Measurements from ENCODE around the gene LOC101059915. TPM values are rescaled to one million over a fixed set of nuclear protein-coding genes. Genes with fewer than 3 reads are reported as not detected.
A peak's percentile ranks its signal among the peaks of the same experiment; 100 is the strongest.
"Not testable (repeated sequence)": the region's sequence is repeated elsewhere in the genome, so short reads cannot be mapped to it uniquely, and the experiment has no call there.

LOC101059915 gene

GRCh38 chrX:71697466-71698298 lies 30.3 kb downstream of the LOC101059915 start:
- H3K27ac ChIP-seq; H3K4me3 ChIP-seq; intact Hi-C loops (cut with DNase I); H3K27me3 ChIP-seq (ENCODE audit: low read depth); DNase-seq; H3K9me3 ChIP-seq; H3K4me1 ChIP-seq; H3K36me3 ChIP-seq: not testable (repeated sequence)
- ATAC-seq, result peak; percentile 42 to 61

- H3K27me3 ChIP-seq (ENCODE audit: low read depth); intact Hi-C loops (cut with DNase I); H3K4me1 ChIP-seq; H3K27ac ChIP-seq; DNase-seq; H3K9me3 ChIP-seq; H3K4me3 ChIP-seq; H3K36me3 ChIP-seq: not testable (repeated sequence)
- ATAC-seq, result peak; percentile 70 to 76
These were observed 31.1 kb downstream of the LOC101059915 start for GRCh38 chrX:71698299-71699022.

GRCh38 chrX:71699023-71699344 lies 31.6 kb downstream of the LOC101059915 start:
- H3K27ac ChIP-seq; H3K4me3 ChIP-seq; intact Hi-C loops (cut with DNase I); H3K27me3 ChIP-seq (ENCODE audit: low read depth); H3K4me1 ChIP-seq; H3K36me3 ChIP-seq; H3K9me3 ChIP-seq; DNase-seq: not testable (repeated sequence)
- peak; percentile 29 for ATAC-seq

GRCh38 chrX:71702853-71703252 lies 35.5 kb downstream of the LOC101059915 start:
- H3K4me1 ChIP-seq; H3K27ac ChIP-seq; H3K9me3 ChIP-seq; H3K27me3 ChIP-seq (ENCODE audit: low read depth); intact Hi-C loops (cut with DNase I); H3K36me3 ChIP-seq; H3K4me3 ChIP-seq; DNase-seq: not testable (repeated sequence)
- peak in 1 of 2 donors; percentile 51 for ATAC-seq

GRCh38 chrX:71714064-71714463 lies 46.7 kb downstream of the LOC101059915 start:
- H3K36me3 ChIP-seq; H3K27ac ChIP-seq; H3K27me3 ChIP-seq (ENCODE audit: low read depth); ATAC-seq; H3K4me3 ChIP-seq; intact Hi-C loops (cut with DNase I); H3K9me3 ChIP-seq; H3K4me1 ChIP-seq; DNase-seq: not testable (repeated sequence)

- peak in 1 of 2 donors; percentile 34 for ATAC-seq
These were observed 48.2 kb downstream of the LOC101059915 start for GRCh38 chrX:71715551-71715950.

GRCh38 chrX:71716323-71716722 lies 49.0 kb downstream of the LOC101059915 start:
- H3K27ac ChIP-seq; DNase-seq; H3K4me1 ChIP-seq; H3K36me3 ChIP-seq; H3K4me3 ChIP-seq; intact Hi-C loops (cut with DNase I); ATAC-seq; H3K9me3 ChIP-seq; H3K27me3 ChIP-seq (ENCODE audit: low read depth): not testable (repeated sequence)

More at GRCh38 chrX:71715551-71715950, 48.2 kb downstream of the LOC101059915 start:
- H3K27me3 ChIP-seq (ENCODE audit: low read depth); H3K9me3 ChIP-seq; H3K36me3 ChIP-seq; H3K27ac ChIP-seq; DNase-seq; intact Hi-C loops (cut with DNase I); H3K4me1 ChIP-seq; H3K4me3 ChIP-seq: not testable (repeated sequence)

GRCh38 chrX:71718185-71718584 lies 50.8 kb downstream of the LOC101059915 start, which contains the start of gene CXorf49:
Gene CXorf49 (minus strand): TSS chrX:71718285. CDS start chrX:71718151, 134 bp downstream.
- ATAC-seq; intact Hi-C loops (cut with DNase I); H3K4me3 ChIP-seq; H3K9me3 ChIP-seq; DNase-seq; H3K27me3 ChIP-seq (ENCODE audit: low read depth); H3K36me3 ChIP-seq; H3K4me1 ChIP-seq; H3K27ac ChIP-seq: not testable (repeated sequence)

GRCh38 chrX:71719195-71719594 lies 51.8 kb downstream of the LOC101059915 start:
- intact Hi-C loops (cut with DNase I); ATAC-seq: not testable (repeated sequence)
- DNase-seq, result peak; percentile 19

GRCh38 chrX:71720289-71720886 lies 53.0 kb downstream of the LOC101059915 start:
- ATAC-seq; intact Hi-C loops (cut with DNase I); H3K27me3 ChIP-seq (ENCODE audit: low read depth): not testable (repeated sequence)

More at GRCh38 chrX:71719195-71719594, 51.8 kb downstream of the LOC101059915 start:
- not testable (repeated sequence) for H3K36me3 ChIP-seq; H3K27ac ChIP-seq; H3K4me3 ChIP-seq; H3K27me3 ChIP-seq (ENCODE audit: low read depth); H3K9me3 ChIP-seq; H3K4me1 ChIP-seq

More at GRCh38 chrX:71720289-71720886, 53.0 kb downstream of the LOC101059915 start:
- not testable (repeated sequence) for H3K27ac ChIP-seq, DNase-seq, H3K4me1 ChIP-seq, H3K4me3 ChIP-seq, H3K9me3 ChIP-seq, H3K36me3 ChIP-seq

Other genes with a start within 250 kb of the LOC101059915 start
- gene OGT, start 134.4 kb upstream of the LOC101059915 start, total RNA-seq, result 149 TPM
- gene GCNA, start 89.1 kb upstream of the LOC101059915 start, total RNA-seq, result 2.1 TPM
- gene CXCR3, start 49.0 kb upstream of the LOC101059915 start, total RNA-seq, result 1.9 TPM
- not detected for gene CXorf49, start 50.7 kb downstream of the LOC101059915 start, total RNA-seq
- gene CXorf49B, start 95.8 kb downstream of the LOC101059915 start, total RNA-seq, result not detected
- 12.7 TPM for gene NHSL2, start 243.3 kb downstream of the LOC101059915 start, total RNA-seq

Measured in lower lobe of right lung (tissue), 2 donors.